GM12878 (cell line): ENCODE data around the gene PLA2G4E.

ENCODE experiments used
- ATF3 ChIP-seq: IDR thresholded peaks from 2 replicates; pipeline ENCODE4 v1.6.1; 2011; ENCODE audit warnings: low read depth, mild to moderate bottlenecking, low read length, moderate library complexity, borderline replicate concordance; ENCODE audit errors: extremely low read depth
- CHD1 ChIP-seq: IDR thresholded peaks from 2 replicates; pipeline ENCODE4 v1.6.1; 2012; ENCODE audit warnings: low read depth, low read length, improper control_type of control experiment
- EGR1 ChIP-seq, 2 experiments: IDR thresholded peaks; 1 replicate in 1 of 2; 2 replicates in 1 of 2; pipeline ENCODE4 v1.6.1; 2011 to 2012; ENCODE audit warnings: low read depth in 2 of 2, low read length in 2 of 2, borderline replicate concordance in 1 of 2, mild to moderate bottlenecking in 1 of 2, moderate library complexity in 1 of 2
- EP300 ChIP-seq, 2 experiments: fragments of 150-350 bp in 1 of 2; IDR thresholded peaks; 2 replicates each; pipeline ENCODE4 v1.6.1; 2011 to 2012; ENCODE audit warnings: low read depth in 2 of 2, low read length in 2 of 2, borderline replicate concordance in 1 of 2, improper control_type of control experiment in 1 of 2, inconsistent platforms in 1 of 2; ENCODE audit not compliant: control insufficient read depth in 1 of 2
- NFXL1 ChIP-seq: fragments of 450-650 bp; IDR thresholded peaks from 2 replicates; pipeline ENCODE4 v1.6.1; 2017; ENCODE audit warnings: antibody characterized with exemption, mild to moderate bottlenecking, borderline replicate concordance
- POLR2A ChIP-seq: IDR thresholded peaks from 2 replicates; pipeline ENCODE4 v1.6.1; 2011; ENCODE audit warnings: low read depth, mild to moderate bottlenecking, low read length
- POLR2AphosphoS5 ChIP-seq: IDR thresholded peaks from 2 replicates; pipeline ENCODE4 v1.6.1; 2011; ENCODE audit warnings: mild to moderate bottlenecking, low read length, inconsistent platforms
- RAD21 ChIP-seq: IDR thresholded peaks from 2 replicates; pipeline ENCODE4 v1.6.1; 2011; ENCODE audit warnings: mild to moderate bottlenecking, low read depth, low read length, moderate library complexity; ENCODE audit not compliant: insufficient read depth
- USF1 ChIP-seq: IDR thresholded peaks from 2 replicates; pipeline ENCODE4 v1.6.1; 2011; ENCODE audit warnings: borderline replicate concordance, low read depth, mild to moderate bottlenecking, moderate library complexity, mixed read lengths, low read length; ENCODE audit not compliant: insufficient read depth; ENCODE audit errors: extremely low read length
- ZNF592 ChIP-seq: fragments of 450-650 bp; IDR thresholded peaks from 2 replicates; pipeline ENCODE4 v1.6.1; 2017; ENCODE audit warnings: mild to moderate bottlenecking, moderate library complexity
- TF ChIP-seq, protein P1 (sequence below): IDR thresholded peaks from 2 replicates; pipeline ENCODE4 v1.6.1; 2012; ENCODE audit warnings: mild to moderate bottlenecking, low read depth, low read length

DNA sequence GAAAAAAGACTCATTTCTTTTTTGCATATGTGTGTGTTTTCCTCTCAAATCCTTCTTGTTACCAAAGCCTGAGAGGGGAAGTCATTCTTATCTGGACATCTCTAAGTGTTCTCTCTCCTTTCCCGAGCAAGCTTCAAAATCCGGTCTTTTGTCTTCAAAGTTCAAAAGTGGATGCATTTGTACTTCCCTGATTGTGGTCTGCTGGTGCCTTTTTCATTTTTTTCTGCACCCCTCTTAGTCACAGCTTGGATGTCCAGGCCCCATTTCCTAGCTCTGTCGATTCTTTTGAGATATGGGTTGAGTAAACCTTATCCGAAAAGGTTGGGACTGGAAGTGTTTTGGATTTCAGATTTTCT is 83.3 kb downstream of the PLA2G4E start:
- TF ChIP-seq POLR2A, result no peak
- TF ChIP-seq RAD21, result no peak
- TF ChIP-seq, protein P1, sequence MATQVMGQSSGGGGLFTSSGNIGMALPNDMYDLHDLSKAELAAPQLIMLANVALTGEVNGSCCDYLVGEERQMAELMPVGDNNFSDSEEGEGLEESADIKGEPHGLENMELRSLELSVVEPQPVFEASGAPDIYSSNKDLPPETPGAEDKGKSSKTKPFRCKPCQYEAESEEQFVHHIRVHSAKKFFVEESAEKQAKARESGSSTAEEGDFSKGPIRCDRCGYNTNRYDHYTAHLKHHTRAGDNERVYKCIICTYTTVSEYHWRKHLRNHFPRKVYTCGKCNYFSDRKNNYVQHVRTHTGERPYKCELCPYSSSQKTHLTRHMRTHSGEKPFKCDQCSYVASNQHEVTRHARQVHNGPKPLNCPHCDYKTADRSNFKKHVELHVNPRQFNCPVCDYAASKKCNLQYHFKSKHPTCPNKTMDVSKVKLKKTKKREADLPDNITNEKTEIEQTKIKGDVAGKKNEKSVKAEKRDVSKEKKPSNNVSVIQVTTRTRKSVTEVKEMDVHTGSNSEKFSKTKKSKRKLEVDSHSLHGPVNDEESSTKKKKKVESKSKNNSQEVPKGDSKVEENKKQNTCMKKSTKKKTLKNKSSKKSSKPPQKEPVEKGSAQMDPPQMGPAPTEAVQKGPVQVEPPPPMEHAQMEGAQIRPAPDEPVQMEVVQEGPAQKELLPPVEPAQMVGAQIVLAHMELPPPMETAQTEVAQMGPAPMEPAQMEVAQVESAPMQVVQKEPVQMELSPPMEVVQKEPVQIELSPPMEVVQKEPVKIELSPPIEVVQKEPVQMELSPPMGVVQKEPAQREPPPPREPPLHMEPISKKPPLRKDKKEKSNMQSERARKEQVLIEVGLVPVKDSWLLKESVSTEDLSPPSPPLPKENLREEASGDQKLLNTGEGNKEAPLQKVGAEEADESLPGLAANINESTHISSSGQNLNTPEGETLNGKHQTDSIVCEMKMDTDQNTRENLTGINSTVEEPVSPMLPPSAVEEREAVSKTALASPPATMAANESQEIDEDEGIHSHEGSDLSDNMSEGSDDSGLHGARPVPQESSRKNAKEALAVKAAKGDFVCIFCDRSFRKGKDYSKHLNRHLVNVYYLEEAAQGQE, result no peak
- no peak for TF ChIP-seq ATF3
- TF ChIP-seq CHD1, result no peak
- no peak for TF ChIP-seq NFXL1
- TF ChIP-seq EGR1 (IDR thresholded peaks at IDR 0.05; ENCODE audit: borderline replicate concordance in 1 of 2, low read depth in 2 of 2, low read length in 2 of 2), result no peak
- TF ChIP-seq EP300 (IDR thresholded peaks at IDR 0.05; ENCODE audit: borderline replicate concordance in 1 of 2, control insufficient read depth in 1 of 2, low read depth in 2 of 2, low read length in 2 of 2), result no peak
- no peak for TF ChIP-seq POLR2AphosphoS5
- no peak for TF ChIP-seq USF1
- no peak for TF ChIP-seq ZNF592
